A673 (cell line): Measurements from ENCODE around the gene SORCS1. TPM values are rescaled to one million over a fixed set of nuclear protein-coding genes. Genes with fewer than 3 reads are reported as not detected.

ENCODE experiments used
- BruUV-seq: library from RNA; stranded (reverse); fragments of 400-500 nt; replicated peaks from 2 replicates; lab custom pipeline; 2021; lab: Mats Ljungman, UMichigan
- CTCF ChIA-PET: fragments of 300-600 bp; sonication (Branson Sonifier 250); formaldehyde crosslinking; loops from one replicate; lab custom pipeline; 2022; ENCODE audit warnings: antibody characterized with exemption; lab: Charles Lee
- POLR2A ChIA-PET: fragments of 300-600 bp; sonication (Branson Sonifier 250); formaldehyde crosslinking; loops from one replicate; lab custom pipeline; 2022; ENCODE audit warnings: antibody characterized with exemption; ENCODE audit not compliant: low non-redundant PET; lab: Charles Lee
- DNase-seq: peaks from one replicate; pipeline ENCODE4 v3.0.0-alpha.2; 2015; ENCODE audit warnings: low spot score
- H3K27ac ChIP-seq: fragments of 200-600 bp; sonication (generic); 2 replicates; pipeline ENCODE4 v1.5.1; 2016; ENCODE audit warnings: mixed run types, low read depth, mild to moderate bottlenecking, mixed read lengths, antibody characterized with exemption, low read length; ENCODE audit not compliant: poor library complexity, severe bottlenecking
- H3K27me3 ChIP-seq: fragments of 200-600 bp; sonication (generic); replicated peaks from 2 replicates; pipeline ENCODE4 v1.6.1; 2017; ENCODE audit warnings: mixed run types, low read depth, mild to moderate bottlenecking, mixed read lengths, antibody characterized with exemption, low read length; ENCODE audit not compliant: insufficient read depth, poor library complexity
- H3K36me3 ChIP-seq: fragments of 200-600 bp; sonication (generic); 2 replicates; pipeline ENCODE4 v1.6.1; 2016; ENCODE audit warnings: mixed run types, mild to moderate bottlenecking, mixed read lengths, antibody characterized with exemption, low read length; ENCODE audit not compliant: insufficient read depth, poor library complexity, severe bottlenecking
- H3K4me1 ChIP-seq: fragments of 200-600 bp; sonication (generic); 2 replicates; pipeline ENCODE4 v1.6.1; 2017; ENCODE audit warnings: mixed run types, mild to moderate bottlenecking, mixed read lengths, antibody characterized with exemption, low read length; ENCODE audit not compliant: insufficient read depth, poor library complexity, severe bottlenecking
- H3K4me3 ChIP-seq: fragments of 200-600 bp; sonication (generic); 2 replicates; pipeline ENCODE4 v1.5.1; 2016; ENCODE audit warnings: low read depth, mixed run types, mild to moderate bottlenecking, mixed read lengths, low read length; ENCODE audit not compliant: poor library complexity, severe bottlenecking
- H3K9me3 ChIP-seq: fragments of 200-600 bp; sonication (generic); 2 replicates; pipeline ENCODE4 v1.6.1; 2016; ENCODE audit warnings: mixed run types, low read depth, mild to moderate bottlenecking, mixed read lengths, antibody characterized with exemption, low read length; ENCODE audit not compliant: poor library complexity, severe bottlenecking
- CTCF ChIP-seq: fragments of 300-800, 200-600 bp; sonication (generic); conservative IDR thresholded peaks from 2 replicates; pipeline ENCODE4 v1.5.1; 2017; ENCODE audit warnings: low read depth, mild to moderate bottlenecking, antibody characterized with exemption, low read length, moderate library complexity, mixed read lengths
- EZH2 ChIP-seq: fragments of 200-600 bp; sonication (generic); IDR thresholded peaks from 2 replicates; pipeline ENCODE4 v1.6.1; 2017; ENCODE audit warnings: borderline replicate concordance, low read depth, mild to moderate bottlenecking, mixed read lengths, antibody characterized with exemption, low read length; ENCODE audit not compliant: poor library complexity, severe bottlenecking
- intact Hi-C: fragments of 100-400 bp; cut with micrococcal nuclease; formaldehyde crosslinking; loops from one replicate; pipeline ENCODE4 v1.10.0; 2022; ENCODE audit not compliant: unreplicated experiment
- total RNA-seq: library from RNA; stranded (reverse); gene quantifications from 2 replicates; pipeline ENCODE4 v1.2.3, GENCODE V29; 2021

The SORCS1 gene
- total RNA-seq, 1 experiment from 2014 or later: 0.34 TPM

GRCh38 chr10:106872176-106872575, 292.3 kb downstream of the SORCS1 start:
- Histone ChIP-seq H3K27me3 (no peaks in the 10 kb centered on the region), H3K27ac (no peak overlapping the region), H3K4me3 (no peak overlapping the region), H3K36me3 (no peaks in the 10 kb centered on the region), H3K9me3 (no peaks in the 10 kb centered on the region), H3K4me1 (peaks cover 6% of the 10 kb centered on the region)
- no peak for TF ChIP-seq EZH2
- TF ChIP-seq CTCF: no peak
- ChIA-PET CTCF (no interaction called here), POLR2A (no interaction called here)
- DNase-seq: no peak
- no TSS peak for BruUV-seq
- intact Hi-C loops: no loop called here

- BruUV-seq: no TSS peak
- DNase-seq: no peak
- Histone ChIP-seq H3K4me3 (no peak overlapping the region), H3K27ac (no peak overlapping the region), H3K36me3 (no peaks in the 10 kb centered on the region), H3K4me1 (no peaks in the 10 kb centered on the region), H3K27me3 (no peaks in the 10 kb centered on the region), H3K9me3 (no peaks in the 10 kb centered on the region)
- ChIA-PET CTCF (no interaction called here), POLR2A (interaction anchor here (0.7 kb wide), 1 partner anchor 402 kb away, joined by 5 read pairs; no protein-coding TSS in a partner anchor)
- TF ChIP-seq EZH2 (no peak), CTCF (no peak)
- intact Hi-C loops: no loop called here
Measured at GRCh38 chr10:106866244-106866845, 298.2 kb downstream of the SORCS1 start.

- POLR2A ChIA-PET: no interaction called here
- BruUV-seq: no TSS peak
- CTCF ChIA-PET: no interaction called here
- no peaks in the 10 kb centered on the region for H3K4me1 ChIP-seq
- H3K36me3 ChIP-seq: no peaks in the 10 kb centered on the region
- DNase-seq: no peak
- H3K27ac ChIP-seq: no peak overlapping the region
- TF ChIP-seq EZH2: no peak
- no peak for TF ChIP-seq CTCF
- no peaks in the 10 kb centered on the region for H3K9me3 ChIP-seq
- no peak overlapping the region for H3K4me3 ChIP-seq
- H3K27me3 ChIP-seq: no peaks in the 10 kb centered on the region
- intact Hi-C loops: no loop called here
Measured at GRCh38 chr10:106864031-106864430, 300.5 kb downstream of the SORCS1 start.
